SU-DHL-6 (cell line): Measurements from ENCODE around the gene CDH23.

Experiments
- H2AFZ ChIP-seq: fragments of 200-600 bp; sonication (generic); 2 replicates; pipeline ENCODE4 v1.6.1; 2014; ENCODE audit warnings: low read depth, mild to moderate bottlenecking, moderate library complexity, mixed read lengths, antibody characterized with exemption, low read length; ENCODE audit not compliant: severe bottlenecking
- H3F3A ChIP-seq: fragments of 200-600 bp; shearing (Covaris generic); 2 replicates; pipeline ENCODE4 v1.6.0; 2016; ENCODE audit warnings: antibody characterized with exemption, mild to moderate bottlenecking; ENCODE audit not compliant: insufficient read depth
- H3K27ac ChIP-seq: fragments of 200-600 bp; sonication (generic); 2 replicates; pipeline ENCODE4 v1.5.1; 2016; ENCODE audit warnings: low read depth, mild to moderate bottlenecking, low read length, moderate library complexity, mixed read lengths
- H3K27me3 ChIP-seq: fragments of 200-600 bp; sonication (generic), shearing (Covaris generic); 2 replicates; pipeline ENCODE4 v1.6.0; 2014; ENCODE audit warnings: mild to moderate bottlenecking, low read length
- H3K36me3 ChIP-seq: fragments of 200-600 bp; sonication (generic); 2 replicates; pipeline ENCODE4 v1.6.1; 2014; ENCODE audit warnings: mild to moderate bottlenecking, low read length, mixed read lengths
- H3K4me2 ChIP-seq: fragments of 300-600, 200-600 bp; shearing (Covaris generic), sonication (generic); 2 replicates; pipeline ENCODE4 v1.6.0; 2014; ENCODE audit warnings: low read length, low read depth, mild to moderate bottlenecking; ENCODE audit not compliant: poor library complexity, severe bottlenecking
- H3K4me3 ChIP-seq: fragments of 200-600 bp; sonication (generic); 2 replicates; pipeline ENCODE4 v1.5.1; 2014; ENCODE audit warnings: antibody characterized with exemption, low read length, mild to moderate bottlenecking, mixed read lengths; ENCODE audit not compliant: insufficient read depth, poor library complexity, severe bottlenecking
- H3K79me2 ChIP-seq: fragments of 200-600 bp; sonication (generic); 2 replicates; pipeline ENCODE4 v1.6.1; 2014; ENCODE audit warnings: mild to moderate bottlenecking, low read length, moderate library complexity; ENCODE audit not compliant: insufficient read depth
- H3K9ac ChIP-seq: fragments of 200-600 bp; sonication (generic); 2 replicates; pipeline ENCODE4 v1.7.0; 2014; ENCODE audit warnings: mild to moderate bottlenecking, low read length
- H3K9me2 ChIP-seq: fragments of 200-600 bp; sonication (generic); replicated peaks from 2 replicates; pipeline ENCODE4 v1.6.1; 2014; ENCODE audit warnings: low read length; ENCODE audit not compliant: insufficient read depth
- H3K9me3 ChIP-seq: fragments of 200-600 bp; sonication (generic); 2 replicates; pipeline ENCODE4 v1.6.1; 2014; ENCODE audit warnings: low read length, mixed read lengths; ENCODE audit not compliant: insufficient read depth
- H4K20me1 ChIP-seq: fragments of 200-600 bp; sonication (generic); 2 replicates; pipeline ENCODE4 v1.6.1; 2014; ENCODE audit warnings: low read depth, mild to moderate bottlenecking, antibody characterized with exemption, low read length, moderate library complexity, mixed read lengths
- CTCF ChIP-seq: fragments of 200-600 bp; sonication (generic); IDR thresholded peaks from one replicate; pipeline ENCODE4 v1.5.1; 2017; ENCODE audit warnings: antibody characterized with exemption, mild to moderate bottlenecking, low read length, moderate library complexity; ENCODE audit not compliant: insufficient read depth, poor library complexity, severe bottlenecking
- EZH2phosphoT487 ChIP-seq: fragments of 200-600 bp; sonication (generic), shearing (Covaris generic); conservative IDR thresholded peaks from 2 replicates; pipeline ENCODE4 v1.6.1; 2018; ENCODE audit warnings: mild to moderate bottlenecking, antibody characterized with exemption, low read length, moderate library complexity, mixed read lengths

The CDH23 gene

DNA sequence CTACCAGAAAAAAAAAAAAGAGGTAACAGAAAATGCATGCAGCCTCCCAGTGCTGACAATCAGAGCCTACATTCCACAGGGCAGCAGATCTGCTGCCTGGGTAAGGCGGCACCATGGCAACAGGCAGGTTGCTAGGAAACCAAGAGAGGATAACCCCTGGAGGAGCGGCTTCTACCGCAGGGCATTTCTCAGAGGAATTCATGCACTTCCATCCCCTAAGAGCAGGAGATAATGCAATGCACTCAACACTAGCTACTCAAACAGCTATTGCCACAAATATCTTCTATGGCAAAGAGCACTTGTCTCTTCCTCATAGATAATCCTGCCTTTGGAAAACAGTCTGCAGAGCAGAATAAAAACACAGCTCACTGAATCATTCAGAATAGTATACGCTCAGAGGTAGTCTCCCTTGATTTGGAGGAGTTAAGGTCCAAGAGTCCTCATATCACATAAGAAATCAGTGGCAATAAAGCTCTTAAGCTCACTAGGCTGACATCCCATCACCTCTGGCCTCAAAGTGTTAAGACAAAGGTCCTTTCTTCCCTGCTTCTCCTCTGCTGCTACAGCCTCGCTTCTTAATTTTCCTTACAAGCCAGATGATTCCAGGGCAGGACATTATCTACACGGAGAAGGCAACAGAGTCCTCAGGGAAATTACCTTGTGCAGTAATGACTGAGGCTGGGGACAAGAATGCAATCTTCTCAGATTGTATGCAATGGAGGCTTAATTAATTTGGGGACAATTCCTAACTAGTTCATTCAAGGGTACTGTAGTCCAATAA, 443.6 kb downstream of the CDH23 start:
- Histone ChIP-seq H3K9ac (no peak overlapping the region), H3K4me2 (no peak overlapping the region), H3K27me3 (no peaks in the 10 kb centered on the region), H3F3A (no peaks in the 10 kb centered on the region), H2AFZ (no peak overlapping the region), H3K36me3 (no peaks in the 10 kb centered on the region), H3K4me3 (no peak overlapping the region), H3K9me3 (no peaks in the 10 kb centered on the region), H3K27ac (no peak overlapping the region), H3K79me2 (peaks cover 17% of the 10 kb centered on the region), H3K9me2 (no peaks in the 10 kb centered on the region), H4K20me1 (peaks cover 30% of the 10 kb centered on the region)
- TF ChIP-seq CTCF: no peak
- TF ChIP-seq EZH2phosphoT487: no peak

DNA sequence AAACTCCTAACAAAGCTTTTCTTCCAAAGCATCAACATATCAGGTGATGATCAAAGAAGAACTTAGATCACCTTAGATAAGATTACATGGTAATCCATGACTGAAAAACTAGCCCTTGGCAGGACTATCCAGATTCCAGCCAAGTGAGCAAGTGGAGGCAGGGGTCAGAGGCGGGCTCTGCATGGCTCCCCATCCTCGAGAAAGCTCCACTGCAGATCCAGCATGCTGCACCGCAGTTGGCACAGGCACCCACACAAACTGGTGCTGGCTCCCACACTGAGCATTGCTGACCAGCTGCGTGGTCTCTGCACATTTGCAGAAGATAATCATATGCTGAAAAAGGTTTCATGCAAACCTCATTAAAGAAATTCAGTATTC, 444.2 kb downstream of the CDH23 start:
- Histone ChIP-seq H2AFZ (no peak overlapping the region), H3K27me3 (no peaks in the 10 kb centered on the region), H3F3A (no peaks in the 10 kb centered on the region), H3K9me2 (no peaks in the 10 kb centered on the region), H3K79me2 (peaks cover 17% of the 10 kb centered on the region), H3K4me2 (no peak overlapping the region), H3K4me3 (no peak overlapping the region), H3K9ac (no peak overlapping the region), H4K20me1 (peaks cover 30% of the 10 kb centered on the region), H3K27ac (no peak overlapping the region), H3K36me3 (no peaks in the 10 kb centered on the region), H3K9me3 (no peaks in the 10 kb centered on the region)
- TF ChIP-seq EZH2phosphoT487 (no peak), CTCF (no peak)

- Histone ChIP-seq H3K9ac (no peak overlapping the region), H3K27me3 (no peaks in the 10 kb centered on the region), H4K20me1 (peaks cover 30% of the 10 kb centered on the region), H3F3A (no peaks in the 10 kb centered on the region), H3K27ac (no peak overlapping the region), H3K9me2 (no peaks in the 10 kb centered on the region), H3K9me3 (no peaks in the 10 kb centered on the region), H3K4me2 (no peak overlapping the region), H3K36me3 (no peaks in the 10 kb centered on the region), H2AFZ (no peak overlapping the region), H3K4me3 (no peak overlapping the region), H3K79me2 (peaks cover 12% of the 10 kb centered on the region)
- TF ChIP-seq EZH2phosphoT487 (no peak), CTCF (no peak)
Measured at GRCh38 chr10:71842422-71842821, 445.7 kb downstream of the CDH23 start.
